GM19043 (cell line): Measurements from ENCODE around the gene C14orf119.

Experiments
- ATAC-seq: cut with Tn5 transposase; IDR thresholded peaks from one replicate; pipeline ENCODE4 v1.9.1; 2021; ENCODE audit warnings: low read depth; ENCODE audit not compliant: unreplicated experiment

The C14orf119 gene

DNA sequence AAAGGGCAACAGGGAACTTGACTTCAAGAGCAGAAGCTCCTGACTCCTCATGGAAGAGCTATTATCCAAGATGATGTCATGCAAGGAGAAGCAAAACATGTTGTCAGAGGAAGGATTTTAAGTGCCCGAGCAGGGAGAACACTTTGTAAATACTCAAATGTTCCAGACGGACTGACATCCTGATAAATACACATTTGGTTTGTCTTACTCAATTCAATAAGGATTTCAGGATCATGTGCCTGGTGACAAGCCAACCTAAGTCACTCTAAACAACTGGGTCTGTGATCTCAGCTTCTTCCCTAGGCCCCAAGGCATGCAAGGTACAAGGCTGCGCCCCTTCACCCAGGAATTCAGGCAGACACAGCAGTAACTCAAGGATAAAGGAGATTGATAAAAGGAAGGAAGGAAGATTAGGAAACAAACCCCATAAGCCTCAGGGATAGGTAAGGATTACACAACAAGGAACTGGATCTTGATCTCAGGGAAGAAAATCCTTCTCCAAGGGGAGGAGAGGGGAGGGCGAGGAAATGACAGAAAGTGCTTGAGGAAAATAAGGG, 50.6 kb downstream of the C14orf119 start:
- no peak for ATAC-seq

DNA sequence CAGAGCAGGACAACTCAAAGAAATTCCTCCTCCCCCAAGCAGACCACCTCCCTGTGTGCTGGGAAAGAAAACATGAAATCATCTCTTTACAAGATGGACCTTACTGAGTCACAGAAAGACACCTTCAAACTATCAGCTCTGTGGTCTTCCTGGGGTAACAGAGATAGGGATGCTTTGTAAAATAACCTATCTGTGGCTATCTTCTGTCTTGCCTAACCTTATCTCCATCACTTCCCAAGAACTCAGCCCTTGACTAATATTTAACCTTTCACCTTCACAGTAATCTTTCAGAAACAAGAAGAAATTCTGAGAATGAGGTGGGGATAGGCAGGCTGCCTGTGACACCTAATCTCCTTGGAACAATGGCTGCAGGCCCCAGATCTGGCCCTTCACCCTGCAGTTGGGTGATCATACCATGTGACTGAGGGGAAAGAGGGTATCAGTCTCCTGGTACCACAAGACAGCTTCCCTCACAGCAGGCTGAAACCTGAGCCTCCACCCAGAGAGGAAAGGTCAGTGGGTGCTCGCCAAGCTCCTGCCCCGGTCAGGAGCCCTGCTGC, 51.1 kb downstream of the C14orf119 start:
- no peak for ATAC-seq

DNA sequence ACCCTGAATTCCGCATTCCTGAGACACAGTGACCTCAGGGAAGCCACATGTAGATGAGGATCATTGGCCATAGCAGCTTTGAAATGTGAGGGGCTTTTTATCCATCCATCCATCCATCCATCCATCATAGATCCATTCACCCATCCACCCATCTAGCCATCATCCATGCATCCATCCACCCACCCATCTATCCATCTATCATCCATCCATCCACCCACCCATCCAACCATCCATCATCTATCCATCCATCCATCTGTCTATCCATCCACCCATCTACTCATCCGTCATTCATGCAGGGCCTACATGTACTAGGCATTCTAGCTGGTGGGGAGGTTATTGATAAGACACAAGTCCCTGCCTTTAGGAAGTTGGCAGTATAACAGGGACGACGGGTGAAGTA, 51.7 kb downstream of the C14orf119 start:
- ATAC-seq = no peak

DNA sequence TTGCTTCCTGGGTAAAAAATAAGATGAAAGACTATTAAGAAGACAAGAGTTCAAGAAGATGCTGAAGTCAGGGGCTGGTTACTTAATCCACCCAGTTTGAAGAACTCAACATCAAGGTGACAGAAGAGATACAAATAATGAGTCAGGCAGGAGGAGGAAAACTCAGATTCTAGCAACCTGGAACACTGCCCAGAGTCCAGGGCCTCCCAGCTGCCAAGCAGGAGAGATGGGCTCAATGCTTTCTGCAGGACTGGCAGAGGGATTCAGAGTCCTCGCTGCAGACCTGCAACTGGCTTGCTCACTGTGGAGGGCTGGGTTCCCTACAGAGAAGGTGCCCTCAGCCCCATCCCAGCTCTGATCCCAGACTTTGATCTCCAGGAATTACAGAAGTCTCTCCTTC, 52.4 kb downstream of the C14orf119 start:
- ATAC-seq = no peak

DNA sequence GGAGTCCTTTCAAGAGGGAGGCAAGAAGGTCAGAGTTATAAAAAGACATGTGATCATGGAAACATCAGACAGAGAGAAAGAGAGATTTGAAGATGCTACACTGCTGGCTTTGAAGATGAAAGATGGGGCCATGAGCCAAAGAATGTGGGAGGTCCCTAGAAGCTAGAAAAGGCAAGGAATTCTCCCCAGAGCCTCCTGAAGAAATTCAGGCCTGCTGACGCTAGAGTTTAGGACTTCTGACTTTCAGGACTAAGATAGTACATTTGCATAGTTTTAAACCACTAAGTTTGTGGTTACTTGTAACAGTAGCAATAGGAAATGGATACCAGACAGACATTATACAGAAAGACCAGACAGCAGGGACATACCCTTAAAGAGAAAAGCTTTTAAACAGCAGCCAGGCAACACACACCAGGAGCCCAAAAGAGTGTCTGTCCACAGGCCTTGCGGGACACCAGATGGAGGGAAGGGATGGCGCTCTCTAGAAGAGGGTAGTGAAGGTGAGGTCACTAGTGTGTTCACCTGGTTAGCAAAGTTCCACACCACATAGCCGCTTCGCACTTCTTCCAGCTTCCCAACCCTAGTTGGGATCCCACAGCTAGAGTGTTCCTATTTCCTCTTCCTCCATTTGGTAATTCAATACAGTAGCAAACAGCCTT, 53.4 kb downstream of the C14orf119 start:
- no peak for ATAC-seq

DNA sequence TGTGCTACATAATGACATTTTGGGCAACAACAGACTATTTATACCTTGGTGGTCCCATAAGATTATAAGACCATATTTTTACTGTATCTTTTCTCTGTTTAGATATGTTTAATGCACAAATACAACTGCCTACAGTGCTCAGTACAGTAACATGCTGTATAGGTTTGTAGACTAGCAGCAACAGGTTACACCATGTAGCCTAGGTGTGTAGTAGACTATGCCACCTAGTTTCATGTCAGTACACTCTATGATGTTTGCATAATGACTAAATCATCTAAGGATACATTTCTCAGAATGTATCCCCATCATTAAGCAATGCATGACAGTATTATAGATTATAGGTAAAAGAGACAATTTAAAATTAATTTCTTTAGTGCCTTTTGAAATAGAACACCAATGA, 54.4 kb downstream of the C14orf119 start:
- no peak for ATAC-seq
